DMS153 treated with DMSO at 0.1 percent for 48 hours (cell line): ENCODE data around the gene PITRM1.
"Not testable (repeated sequence)": the region's sequence is repeated elsewhere in the genome, so short reads cannot be mapped to it uniquely, and the experiment has no call there.

ENCODE experiments used
- DNase-seq: peaks from one replicate; lab custom pipeline; 2025; ENCODE audit not compliant: unreplicated experiment; lab: John Stamatoyannopoulos, UW

The PITRM1 gene

GRCh38 chr10:3122486-3123205 lies 49.9 kb downstream of the PITRM1 start:
- DNase-seq: no peak

GRCh38 chr10:3122034-3122433 lies 50.5 kb downstream of the PITRM1 start:
- DNase-seq: no peak

GRCh38 chr10:3119796-3120459 lies 52.7 kb downstream of the PITRM1 start:
- DNase-seq: no peak

DNA sequence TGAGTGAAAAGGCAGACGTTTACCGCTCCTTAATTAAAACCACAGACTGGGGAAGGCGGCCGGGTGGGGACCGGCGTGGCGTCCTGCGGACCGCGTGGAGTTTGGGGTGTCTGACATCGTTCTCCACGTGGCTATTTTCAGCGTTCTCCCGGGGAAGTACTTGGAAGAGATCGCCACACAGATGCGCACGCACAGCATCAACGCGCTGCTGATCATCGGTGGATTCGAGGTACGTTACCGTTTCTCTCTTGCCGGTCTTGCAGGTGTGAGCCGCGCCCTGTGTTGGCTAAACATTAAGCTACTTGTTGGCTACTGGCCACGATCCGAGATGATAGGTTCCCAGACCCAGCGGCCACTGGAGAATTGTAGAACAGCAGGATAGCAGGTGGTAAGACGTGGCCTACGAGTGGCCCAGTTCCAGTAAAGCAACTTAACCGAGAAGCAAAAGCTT lies 53.9 kb downstream of the PITRM1 start:
- no peak for DNase-seq

- no peak for DNase-seq
These were observed 55.1 kb downstream of the PITRM1 start for GRCh38 chr10:3117486-3117885.

- no peak for DNase-seq
These were observed 56.0 kb downstream of the PITRM1 start for GRCh38 chr10:3116508-3117100.

DNA sequence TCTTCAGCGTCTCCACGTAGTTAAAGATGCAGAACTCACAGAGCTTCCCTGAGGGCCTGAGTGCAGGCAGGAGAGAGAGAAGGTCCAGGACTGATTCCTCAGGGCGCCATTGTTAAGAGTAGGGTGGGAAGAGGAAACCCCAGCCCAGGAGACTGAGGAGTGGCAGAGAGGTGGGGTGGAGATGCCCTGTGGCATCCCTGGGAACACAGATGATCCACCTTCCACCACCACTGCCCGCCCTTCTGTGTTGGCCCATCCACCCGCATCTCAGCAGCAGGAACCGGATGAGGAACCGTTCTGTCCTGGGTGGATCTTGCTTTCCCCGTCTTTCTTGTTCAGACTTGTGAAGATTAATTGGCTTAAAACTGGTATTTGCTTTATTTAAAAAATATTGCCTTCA lies 56.9 kb downstream of the PITRM1 start:
- DNase-seq: no peak

DNA sequence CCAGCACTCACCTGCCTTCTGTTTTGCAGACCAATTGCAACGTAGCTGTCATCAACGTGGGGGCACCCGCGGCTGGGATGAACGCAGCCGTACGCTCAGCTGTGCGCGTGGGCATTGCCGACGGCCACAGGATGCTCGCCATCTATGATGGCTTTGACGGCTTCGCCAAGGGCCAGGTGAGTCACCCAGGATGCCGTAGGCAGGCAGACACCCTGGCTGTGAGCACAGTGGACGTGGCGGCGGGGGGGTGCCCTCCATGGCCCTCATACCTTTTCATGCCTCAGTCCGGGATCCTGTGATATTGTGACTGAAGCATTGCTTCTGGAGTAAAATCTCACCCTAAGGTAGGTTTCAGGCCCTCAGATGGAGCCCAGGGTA lies 59.2 kb downstream of the PITRM1 start:
- DNase-seq: no peak

DNA sequence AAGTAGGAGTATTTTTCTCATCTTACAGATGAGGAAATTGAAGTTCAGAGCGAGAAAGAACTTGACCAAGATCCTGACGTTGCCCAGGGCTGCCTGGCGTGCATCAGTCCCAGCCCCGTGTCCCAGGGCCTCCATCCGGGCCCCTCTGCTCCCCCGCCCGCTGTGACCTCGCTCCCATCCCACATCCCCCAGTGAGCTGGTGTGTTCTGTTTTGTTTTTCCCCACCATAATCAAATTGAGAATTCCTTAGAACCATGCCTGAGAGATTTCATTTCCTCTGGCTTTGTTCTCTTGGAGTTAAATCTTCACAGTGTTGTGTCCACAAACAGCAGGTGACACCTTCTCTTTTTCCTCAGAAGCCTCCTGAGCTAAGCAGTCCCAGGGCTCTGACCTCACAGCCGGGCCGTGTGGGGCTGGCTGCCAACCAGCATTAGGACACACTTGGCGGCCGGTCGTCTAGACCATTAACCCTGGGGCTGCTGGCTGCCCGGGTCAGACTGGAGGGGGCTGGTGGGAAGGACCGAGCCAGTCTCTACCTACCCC lies 60.9 kb downstream of the PITRM1 start:
- no peak for DNase-seq

- no peak for DNase-seq
These were observed 61.6 kb downstream of the PITRM1 start for GRCh38 chr10:3110782-3111620.

DNA sequence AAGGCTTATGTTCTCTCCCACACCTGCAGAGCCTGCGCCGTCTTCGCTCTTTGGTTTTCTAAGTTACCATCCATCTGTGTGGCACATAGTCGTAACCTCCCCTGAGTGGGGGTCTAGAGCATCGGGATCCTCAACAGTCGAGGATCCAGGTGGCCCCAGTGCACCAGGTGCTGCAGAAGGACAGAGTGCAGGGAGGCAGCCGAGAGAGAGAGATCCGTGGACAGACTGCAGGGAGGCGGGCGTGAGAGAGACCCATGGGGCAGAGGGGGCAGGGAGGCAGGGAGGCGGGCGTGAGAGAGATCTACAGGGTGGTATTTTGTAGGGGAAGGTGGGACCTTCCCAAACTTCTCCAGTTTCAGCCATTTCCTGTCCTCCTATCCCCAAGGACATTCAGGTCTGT lies 62.9 kb downstream of the PITRM1 start:
- no peak for DNase-seq

DNA sequence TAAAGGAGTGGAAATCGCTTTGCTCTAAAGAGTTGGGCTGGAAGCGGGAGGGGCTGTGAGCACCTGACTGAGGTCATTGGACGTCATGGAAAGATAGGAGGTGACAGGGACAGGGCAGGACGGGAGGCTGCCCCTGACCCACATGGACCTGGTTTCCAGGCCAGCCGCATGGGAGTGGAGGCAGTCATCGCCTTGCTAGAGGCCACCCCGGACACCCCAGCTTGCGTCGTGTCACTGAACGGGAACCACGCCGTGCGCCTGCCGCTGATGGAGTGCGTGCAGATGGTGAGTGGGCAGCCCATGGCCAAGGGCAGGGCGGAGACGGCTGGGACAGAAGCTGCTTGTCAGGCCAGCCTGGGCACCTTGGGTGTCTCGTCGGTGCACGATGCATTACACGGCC lies 63.4 kb downstream of the PITRM1 start:
- DNase-seq: no peak

DNA sequence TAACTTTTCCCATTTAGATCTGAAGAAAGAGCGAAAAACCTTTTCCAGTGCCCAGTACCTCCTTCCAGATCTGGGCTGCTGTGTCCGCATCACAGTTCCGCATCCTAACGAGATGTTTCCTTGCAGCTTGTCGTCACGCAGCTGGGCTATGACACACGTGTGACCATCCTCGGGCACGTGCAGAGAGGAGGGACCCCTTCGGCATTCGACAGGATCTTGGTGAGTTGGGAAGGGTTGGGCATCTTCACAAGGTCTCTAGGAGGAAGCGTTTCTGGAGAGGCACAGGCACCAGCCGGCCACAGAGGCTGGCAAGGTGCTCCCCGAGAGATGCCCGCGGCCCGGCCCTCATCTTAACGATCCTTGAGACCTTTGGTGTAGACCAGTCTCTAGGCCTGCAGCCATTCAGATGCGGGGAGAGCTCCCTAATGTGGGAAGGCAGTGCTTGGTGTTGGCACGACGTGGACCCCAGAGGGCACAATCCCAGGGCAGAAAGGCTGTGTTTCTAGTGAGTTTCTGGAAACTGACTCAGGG lies 63.9 kb downstream of the PITRM1 start:
- no peak for DNase-seq

DNA sequence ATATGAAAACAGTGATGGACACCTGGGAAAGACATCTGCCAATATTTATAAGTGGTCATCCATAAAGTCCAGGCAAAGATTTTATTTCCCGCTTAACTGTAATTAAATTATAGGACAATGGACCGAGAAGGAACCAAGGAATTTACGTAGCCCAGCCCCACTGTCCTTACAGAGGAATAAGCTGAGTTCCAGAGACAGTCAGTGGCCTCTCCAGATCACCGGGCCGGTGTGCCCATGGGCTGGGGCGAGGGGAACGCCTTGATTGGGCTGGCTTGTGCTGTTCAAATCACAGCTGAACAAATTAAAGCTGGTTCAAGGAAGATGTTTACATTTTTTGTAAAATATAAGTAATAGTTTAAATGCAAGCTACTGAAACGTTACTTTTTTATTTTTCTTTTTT lies 64.5 kb downstream of the PITRM1 start:
- DNase-seq: no peak

DNA sequence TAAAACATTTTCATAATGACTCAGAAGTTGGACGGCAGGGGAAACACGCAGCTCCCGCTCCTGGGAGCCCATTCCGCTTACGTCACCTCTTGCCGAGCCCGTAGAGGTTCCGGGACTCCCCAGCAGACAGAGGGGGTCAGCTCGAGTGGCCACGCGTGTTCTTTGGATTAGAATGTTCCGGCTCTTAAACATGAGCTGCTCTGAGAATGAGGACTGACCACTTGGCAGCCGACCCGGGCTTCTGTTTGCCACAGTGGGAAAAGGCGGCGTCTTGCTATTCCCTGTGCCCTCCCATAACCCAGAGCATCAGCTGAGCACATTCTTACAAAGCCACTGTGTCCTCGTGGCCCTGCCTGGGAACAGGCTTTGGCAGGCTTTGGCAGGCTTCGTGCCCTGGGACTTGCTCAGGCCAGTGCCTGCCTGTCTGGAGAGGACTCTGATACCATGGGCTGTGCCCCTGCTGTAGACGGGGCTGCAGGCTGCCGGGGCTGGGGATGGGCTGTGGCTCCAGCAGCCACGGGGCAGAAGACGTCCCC lies 65.1 kb downstream of the PITRM1 start:
- DNase-seq: no peak

- no peak for DNase-seq
These were observed 65.6 kb downstream of the PITRM1 start for GRCh38 chr10:3106928-3107425.

DNA sequence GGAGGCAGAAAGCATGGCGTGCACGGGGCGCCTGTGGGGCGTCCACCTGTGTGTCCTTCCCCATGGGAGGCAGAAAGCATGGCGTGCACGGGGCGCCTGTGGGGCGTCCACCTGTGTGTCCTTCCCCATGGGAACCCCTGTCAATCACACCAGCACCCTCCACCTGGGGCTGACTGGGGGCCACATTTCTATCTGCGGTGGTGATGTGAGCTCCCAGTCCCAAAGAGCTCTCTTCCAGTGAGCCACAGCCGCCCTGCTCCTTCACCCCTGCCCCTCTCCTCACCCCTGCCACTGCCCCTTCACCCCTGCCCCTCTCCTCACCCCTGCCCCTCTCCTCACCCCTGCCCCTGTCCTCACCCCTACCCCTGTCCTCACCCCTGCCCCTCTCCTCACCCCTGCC lies 66.3 kb downstream of the PITRM1 start:
- DNase-seq: not testable (repeated sequence)

DNA sequence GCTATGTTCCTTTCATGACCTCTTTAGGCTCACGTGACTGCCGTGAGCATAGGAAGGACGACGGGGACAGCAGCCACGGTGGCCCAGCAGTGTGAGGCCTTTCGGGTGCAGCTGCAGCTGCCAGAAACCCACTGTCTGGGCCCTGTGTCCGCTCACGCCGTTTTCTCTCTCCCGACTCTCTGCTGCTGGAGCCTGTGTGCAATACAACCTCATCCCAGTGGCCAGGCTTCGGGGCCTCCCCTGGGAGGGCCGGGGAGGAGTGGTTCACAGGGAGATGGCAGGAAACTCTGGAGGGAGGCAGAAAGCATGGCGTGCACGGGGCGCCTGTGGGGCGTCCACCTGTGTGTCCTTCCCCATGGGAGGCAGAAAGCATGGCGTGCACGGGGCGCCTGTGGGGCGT lies 66.7 kb downstream of the PITRM1 start:
- no peak for DNase-seq

DNA sequence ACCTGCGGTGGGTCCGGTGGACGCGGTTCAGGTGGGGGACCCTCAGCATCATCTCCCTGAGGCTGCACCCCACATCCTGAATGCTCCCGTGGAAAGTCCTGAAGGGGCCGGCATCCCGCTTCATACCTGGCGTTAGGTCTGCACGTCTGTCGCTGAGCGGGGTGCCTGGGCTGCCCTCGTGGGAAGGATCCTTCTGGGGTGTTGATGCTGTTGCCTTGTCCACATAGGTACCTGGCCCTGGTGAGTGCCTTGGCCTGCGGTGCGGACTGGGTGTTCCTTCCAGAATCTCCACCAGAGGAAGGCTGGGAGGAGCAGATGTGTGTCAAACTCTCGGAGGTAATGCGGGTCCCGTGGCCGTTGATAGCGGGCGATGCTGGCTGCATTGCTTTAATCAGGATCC lies 67.4 kb downstream of the PITRM1 start:
- no peak for DNase-seq

- no peak for DNase-seq
These were observed 68.2 kb downstream of the PITRM1 start for GRCh38 chr10:3104251-3104918.
